Endometrial microvascular endothelial cells (primary cell): ENCODE measurements around the gene PPP2R2D. TPM values are rescaled to one million over a fixed set of nuclear protein-coding genes. Genes with fewer than 3 reads are reported as not detected.

ENCODE experiments used
- in situ Hi-C: cut with HindIII; loops from 2 replicates; pipeline ENCODE4 v1.10.0; 2017; ENCODE audit warnings: low sequenced_read_pairs, low pct_unique_long_range_greater_than_20kb; ENCODE audit errors: inconsistent ontology term
- total RNA-seq: library from RNA; depleted of rRNA; stranded (reverse); fragments of >200 nt; gene quantifications from one replicate; pipeline ENCODE4 v1.2.3, GENCODE V29; 2015; ENCODE audit errors: inconsistent ontology term

The PPP2R2D gene
- total RNA-seq, result 36.6 TPM

- in situ Hi-C loops, result no loop called here
These were observed at the start of gene PPP2R2D for GRCh38 chr10:131900350-131901152. PPP2R2D (plus strand) TSS chr10:131901008; CDS start chr10:131901149, 141 bp downstream.

- in situ Hi-C loops, result no loop called here
These were observed 49.5 kb upstream of the PPP2R2D start for GRCh38 chr10:131851346-131851745.

DNA sequence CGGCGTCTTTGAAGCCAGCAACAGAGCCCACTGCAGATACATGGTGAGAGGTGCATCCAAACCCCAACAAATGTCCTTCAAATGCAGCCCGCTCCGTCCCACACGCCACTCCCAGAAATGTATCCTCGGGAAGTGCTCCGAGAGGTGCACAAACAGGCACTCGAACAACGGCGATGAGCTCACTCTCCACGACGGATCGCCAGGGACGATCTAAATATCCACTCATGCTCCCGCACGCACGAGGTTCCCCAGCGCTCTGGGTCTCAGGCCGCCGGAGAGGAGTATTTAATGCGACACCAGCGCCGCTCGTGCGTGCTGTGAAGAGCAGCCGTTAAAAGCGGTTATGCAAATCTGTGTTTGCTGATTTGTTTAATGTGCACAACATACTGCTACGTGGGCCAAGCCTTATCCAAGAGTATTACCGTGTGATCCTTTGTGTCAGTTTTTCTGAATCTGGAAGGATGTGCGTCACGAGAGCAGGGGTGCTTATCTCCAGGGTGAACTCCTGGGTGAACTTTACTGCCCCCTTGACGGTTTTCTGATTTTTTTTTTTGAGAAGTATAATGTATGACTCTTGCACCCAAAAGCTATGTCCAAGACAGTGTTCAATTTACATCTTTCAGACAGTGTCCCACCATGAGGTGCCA lies 48.5 kb upstream of the PPP2R2D start:
- in situ Hi-C loops, result no loop called here

GRCh38 chr10:131852823-131853609 lies 47.8 kb upstream of the PPP2R2D start:
- in situ Hi-C loops, result no loop called here

GRCh38 chr10:131853610-131853964 lies 47.2 kb upstream of the PPP2R2D start:
- in situ Hi-C loops, result no loop called here

GRCh38 chr10:131854579-131855335 lies 46.1 kb upstream of the PPP2R2D start:
- in situ Hi-C loops, result no loop called here

GRCh38 chr10:131855461-131856401 lies 45.1 kb upstream of the PPP2R2D start:
- in situ Hi-C loops, result no loop called here

DNA sequence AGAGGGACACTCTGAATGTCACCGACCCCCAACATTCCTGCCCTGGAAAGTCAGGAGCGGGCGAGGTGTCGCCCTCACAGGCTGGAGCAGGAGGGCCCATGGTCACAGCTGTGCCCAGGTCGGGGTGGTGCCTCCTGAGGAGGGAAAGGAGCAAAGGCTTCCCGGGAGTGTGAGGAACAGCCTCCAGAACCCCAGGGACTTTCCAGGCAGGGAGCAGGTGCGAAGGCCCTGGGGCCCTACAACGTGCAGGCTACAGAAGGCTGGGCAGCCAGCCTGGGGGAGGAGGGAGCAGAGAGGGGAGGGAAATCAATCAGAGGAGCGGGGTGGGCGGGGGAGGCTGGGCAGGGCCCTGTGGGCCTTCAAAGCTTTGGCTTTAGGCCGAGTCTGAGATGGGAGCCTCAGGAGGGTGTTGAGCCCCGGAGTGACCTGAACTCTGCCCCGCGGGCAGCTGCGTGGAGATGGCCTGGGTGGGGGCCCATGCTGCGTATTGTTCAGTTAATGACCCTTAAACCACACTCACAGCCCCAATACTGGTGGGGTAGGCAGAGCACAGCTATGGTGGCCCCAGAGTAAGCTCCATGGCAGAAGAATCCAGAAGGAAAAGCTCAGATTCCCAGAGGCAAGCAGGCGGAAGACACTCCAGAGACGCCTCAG lies 44.2 kb upstream of the PPP2R2D start:
- in situ Hi-C loops, result no loop called here

- in situ Hi-C loops, result no loop called here
These were observed 43.4 kb upstream of the PPP2R2D start for GRCh38 chr10:131857156-131858117.

GRCh38 chr10:131858118-131858515 lies 42.7 kb upstream of the PPP2R2D start:
- in situ Hi-C loops, result no loop called here

DNA sequence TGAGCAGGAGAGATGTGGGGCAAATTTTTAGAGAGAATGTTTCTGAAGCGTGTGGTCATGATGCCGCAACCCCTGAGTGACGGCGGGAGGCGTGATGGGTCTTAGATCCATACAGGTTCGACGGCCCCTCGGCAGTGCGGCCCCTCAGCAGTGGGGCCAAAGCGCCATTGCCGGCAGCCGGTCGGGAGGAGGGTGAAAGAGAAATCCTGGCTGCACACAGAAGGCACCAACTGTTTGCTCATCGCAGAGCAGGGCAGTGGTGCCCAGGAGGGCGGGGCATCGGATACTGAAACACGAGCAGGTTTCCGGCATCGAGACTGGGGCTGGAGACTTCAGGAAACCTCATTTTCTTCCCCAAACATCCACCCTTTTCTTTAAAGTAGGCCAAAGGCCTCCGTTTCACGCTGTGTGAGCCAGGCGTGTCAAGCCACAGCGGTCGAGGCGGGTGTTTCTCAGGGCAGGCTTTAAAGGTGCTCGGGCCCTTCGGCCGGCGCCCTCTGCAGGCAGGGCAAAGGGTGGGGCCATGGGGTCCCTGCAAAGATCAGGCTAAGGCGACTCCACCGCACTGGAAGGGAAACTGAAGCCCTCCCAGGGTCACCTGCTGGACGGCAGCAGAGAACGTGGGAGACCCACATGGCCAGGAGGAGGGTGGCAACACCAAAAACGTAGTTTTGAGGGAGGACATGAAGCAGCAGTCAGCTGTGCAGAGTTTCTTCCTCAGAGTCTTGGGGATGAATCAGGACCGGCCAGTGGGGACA lies 42.0 kb upstream of the PPP2R2D start:
- in situ Hi-C loops, result no loop called here

DNA sequence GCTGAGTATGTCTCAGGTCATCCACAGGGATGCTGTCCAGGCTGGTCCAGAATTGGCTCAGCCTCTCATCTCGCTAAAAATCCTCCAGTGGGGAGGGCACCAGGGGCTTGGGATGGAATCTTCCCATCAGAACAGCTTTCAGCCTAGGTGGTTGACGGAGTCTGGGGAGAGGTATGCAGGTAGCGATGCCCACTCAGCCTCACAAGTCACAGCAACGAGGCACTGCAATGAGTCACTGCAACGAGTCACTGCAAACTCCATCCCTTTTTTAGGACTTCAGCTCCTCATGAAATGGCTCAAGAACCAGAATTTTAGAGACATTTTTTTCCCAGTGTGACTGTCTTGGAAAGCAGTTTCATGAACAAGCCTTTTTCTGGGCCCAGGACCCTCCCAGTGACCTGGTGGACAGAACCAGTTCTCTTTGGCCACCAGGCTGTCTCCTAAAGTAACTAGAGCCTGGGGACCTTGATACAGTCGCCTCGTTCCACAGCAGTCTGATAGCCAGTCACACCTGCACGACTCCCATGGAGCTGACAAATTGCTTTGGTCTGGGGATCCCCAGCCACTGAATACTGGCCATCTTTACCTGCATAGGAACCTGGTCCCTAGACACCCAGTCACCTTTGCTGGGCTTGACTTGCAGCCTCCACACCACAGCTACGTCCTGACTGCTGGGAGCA lies 41.3 kb upstream of the PPP2R2D start:
- in situ Hi-C loops, result no loop called here

DNA sequence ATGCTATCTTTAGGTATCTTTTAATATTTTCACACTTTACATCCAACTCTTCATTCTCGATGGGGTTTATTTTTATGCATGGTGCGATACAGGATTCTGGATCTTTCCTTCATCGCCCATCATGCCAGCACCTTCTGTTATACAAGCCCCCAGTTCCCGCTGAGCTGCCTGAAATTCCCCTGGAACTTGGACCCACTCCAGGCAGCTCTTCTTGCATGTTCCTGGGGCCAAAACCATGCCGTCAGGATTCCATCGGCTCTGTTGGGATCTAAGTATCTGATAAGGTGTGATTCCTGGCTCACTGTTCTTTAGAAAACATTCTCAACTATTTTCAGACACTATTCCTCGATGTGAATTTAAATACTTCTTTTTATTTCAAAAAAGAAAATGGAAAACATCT lies 40.5 kb upstream of the PPP2R2D start:
- in situ Hi-C loops, result no loop called here

DNA sequence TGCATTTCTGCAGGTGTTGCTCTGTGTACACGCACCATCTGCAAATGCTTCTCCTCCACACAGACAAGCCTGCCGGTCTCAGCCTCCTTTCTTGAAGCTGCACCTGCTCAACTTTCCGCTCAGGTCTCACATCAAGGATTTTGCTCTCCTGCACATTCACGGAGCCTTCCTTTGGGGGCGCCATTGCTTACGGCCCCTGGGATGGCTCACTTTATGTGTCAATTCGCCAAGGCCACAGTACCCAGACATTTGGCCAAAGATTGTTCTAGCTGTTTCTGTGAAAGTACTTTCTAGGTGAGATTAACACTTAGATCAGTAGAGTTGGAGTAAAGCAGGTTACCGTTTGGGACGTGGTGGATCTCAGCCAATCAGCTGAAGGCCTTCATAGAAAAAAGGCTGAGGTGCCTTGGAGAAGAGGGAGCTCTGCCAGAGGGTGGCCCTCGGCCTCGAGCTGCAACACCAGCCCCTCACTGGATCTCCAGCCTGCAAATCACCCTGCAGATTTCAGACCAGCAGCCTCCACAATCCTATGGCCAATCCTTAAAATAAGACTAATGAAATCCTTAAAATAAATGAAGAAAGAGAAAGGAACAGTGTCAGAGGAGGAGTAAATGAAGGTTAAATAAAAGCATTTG lies 39.9 kb upstream of the PPP2R2D start:
- in situ Hi-C loops, result no loop called here

GRCh38 chr10:131862548-131862947 lies 38.3 kb upstream of the PPP2R2D start:
- in situ Hi-C loops, result no loop called here
